Measurements from ENCODE around the gene DNAH8.

Gene DNAH8

DNA sequence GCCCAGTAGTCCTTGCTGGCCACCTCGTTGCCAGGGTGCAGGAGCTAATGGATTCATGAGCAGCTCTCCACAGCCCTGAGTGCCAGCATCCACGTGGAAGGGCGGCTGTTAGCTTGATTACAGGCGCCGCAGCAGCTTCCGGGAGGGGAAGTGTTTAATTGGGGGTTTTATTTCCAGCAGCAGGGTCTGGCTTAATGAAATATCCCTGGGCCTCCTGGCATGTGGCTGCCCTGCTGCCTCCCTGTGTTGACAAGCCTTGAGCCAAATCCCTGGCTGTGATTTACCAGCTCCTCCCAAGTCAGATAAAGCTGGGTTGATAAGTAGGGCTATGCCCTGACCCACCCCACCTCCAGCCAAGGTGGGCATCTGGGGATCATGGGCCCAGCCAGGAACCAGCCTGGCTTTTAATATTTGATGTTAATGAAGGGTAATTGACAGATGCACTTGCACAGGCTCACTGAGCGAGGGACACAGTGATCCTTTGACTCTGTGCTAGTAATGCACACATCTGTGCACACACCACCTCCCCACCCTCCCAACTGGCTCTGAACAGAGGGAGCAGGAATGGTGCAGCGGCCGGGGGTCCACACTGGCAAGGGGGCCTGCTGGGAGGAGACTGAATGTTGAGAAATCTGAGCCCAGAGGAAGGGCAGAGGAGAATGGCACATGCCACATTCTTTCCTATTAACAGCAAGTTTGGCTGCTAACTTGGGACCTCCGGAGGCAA is 347.1 kb downstream of the DNAH8 start:
- FAIRE-seq, result no peak
- peak; percentile 40 for DNase-seq (ENCODE audit: insufficient read length, low spot score)
- TF ChIP-seq, protein P1, sequence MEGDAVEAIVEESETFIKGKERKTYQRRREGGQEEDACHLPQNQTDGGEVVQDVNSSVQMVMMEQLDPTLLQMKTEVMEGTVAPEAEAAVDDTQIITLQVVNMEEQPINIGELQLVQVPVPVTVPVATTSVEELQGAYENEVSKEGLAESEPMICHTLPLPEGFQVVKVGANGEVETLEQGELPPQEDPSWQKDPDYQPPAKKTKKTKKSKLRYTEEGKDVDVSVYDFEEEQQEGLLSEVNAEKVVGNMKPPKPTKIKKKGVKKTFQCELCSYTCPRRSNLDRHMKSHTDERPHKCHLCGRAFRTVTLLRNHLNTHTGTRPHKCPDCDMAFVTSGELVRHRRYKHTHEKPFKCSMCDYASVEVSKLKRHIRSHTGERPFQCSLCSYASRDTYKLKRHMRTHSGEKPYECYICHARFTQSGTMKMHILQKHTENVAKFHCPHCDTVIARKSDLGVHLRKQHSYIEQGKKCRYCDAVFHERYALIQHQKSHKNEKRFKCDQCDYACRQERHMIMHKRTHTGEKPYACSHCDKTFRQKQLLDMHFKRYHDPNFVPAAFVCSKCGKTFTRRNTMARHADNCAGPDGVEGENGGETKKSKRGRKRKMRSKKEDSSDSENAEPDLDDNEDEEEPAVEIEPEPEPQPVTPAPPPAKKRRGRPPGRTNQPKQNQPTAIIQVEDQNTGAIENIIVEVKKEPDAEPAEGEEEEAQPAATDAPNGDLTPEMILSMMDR (IDR thresholded peaks at IDR 0.05; ENCODE audit: insufficient read depth, missing control alignments), result no peak

GRCh38 chr6:39063526-39063925 is 348.4 kb downstream of the DNAH8 start:
- TF ChIP-seq, protein P1 (IDR thresholded peaks at IDR 0.05; ENCODE audit: insufficient read depth, missing control alignments), result no peak
- no peak for FAIRE-seq
- no peak for DNase-seq (ENCODE audit: insufficient read length, low spot score)

- no peak for DNase-seq (ENCODE audit: insufficient read length, low spot score)
Measured at GRCh38 chr6:39065561-39065960, 350.4 kb downstream of the DNAH8 start.

GRCh38 chr6:39068391-39068790 is 353.3 kb downstream of the DNAH8 start:
- FAIRE-seq (no peak), DNase-seq (ENCODE audit: insufficient read length, low spot score) (no peak)
- TF ChIP-seq, protein P1 (IDR thresholded peaks at IDR 0.05; ENCODE audit: insufficient read depth, missing control alignments), result no peak

More at GRCh38 chr6:39065561-39065960, 350.4 kb downstream of the DNAH8 start:
- TF ChIP-seq, protein P1 (IDR thresholded peaks at IDR 0.05; ENCODE audit: insufficient read depth, missing control alignments), result no peak
- FAIRE-seq, result no peak

- TF ChIP-seq, protein P1 (IDR thresholded peaks at IDR 0.05; ENCODE audit: insufficient read depth, missing control alignments), result no peak
- FAIRE-seq, result no peak
- no peak for DNase-seq (ENCODE audit: insufficient read length, low spot score)
Measured at GRCh38 chr6:39072830-39073229, 357.7 kb downstream of the DNAH8 start.

DNA sequence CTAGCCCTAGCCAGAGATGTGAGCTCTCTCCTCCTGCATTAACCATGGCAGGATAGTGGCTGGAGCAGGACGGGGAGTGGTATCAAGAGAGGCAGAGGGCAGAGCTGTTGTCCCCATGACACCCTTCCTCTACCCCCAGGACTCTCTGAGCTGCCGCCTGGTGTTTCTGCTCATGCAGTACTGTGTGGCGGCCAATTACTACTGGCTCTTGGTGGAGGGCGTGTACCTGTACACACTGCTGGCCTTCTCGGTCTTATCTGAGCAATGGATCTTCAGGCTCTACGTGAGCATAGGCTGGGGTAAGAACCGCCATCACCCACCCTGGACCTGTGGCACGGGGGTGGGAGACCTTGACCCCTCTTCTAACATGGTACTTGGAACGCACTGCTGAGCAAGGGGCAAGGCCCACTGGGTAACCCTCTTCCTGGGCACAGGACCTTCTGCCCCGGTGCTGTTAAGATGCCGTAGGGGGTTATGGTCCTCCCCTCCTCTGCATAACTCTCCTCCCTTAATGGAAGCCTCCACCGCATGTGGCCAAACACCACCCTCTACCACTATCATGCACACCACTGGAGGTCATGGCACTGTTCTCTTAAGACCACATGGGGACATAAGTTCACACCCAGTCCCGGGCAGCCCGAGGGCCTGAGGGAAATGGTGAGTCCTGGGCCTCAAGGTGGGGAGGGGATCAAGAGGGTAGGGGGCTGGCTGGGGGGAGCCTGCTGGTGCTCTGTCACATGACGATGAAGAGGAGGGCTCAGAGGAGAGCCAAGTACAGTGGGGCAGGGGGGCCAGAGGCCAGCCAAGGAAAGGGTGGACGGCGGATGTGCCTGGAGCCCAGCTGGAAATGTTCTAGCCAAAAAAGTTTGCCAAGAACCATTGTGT is 358.6 kb downstream of the DNAH8 start:
- FAIRE-seq, result no peak
- TF ChIP-seq, protein P1 (IDR thresholded peaks at IDR 0.05; ENCODE audit: insufficient read depth, missing control alignments), result no peak
- DNase-seq (ENCODE audit: insufficient read length, low spot score), result no peak

Data from D721Med (cell line).